NCI-H1436 (cell line): ENCODE data around the gene POU3F3.

Experiments
- DNase-seq: peaks from one replicate; lab custom pipeline; 2025; lab: John Stamatoyannopoulos, UW

Gene POU3F3

DNA sequence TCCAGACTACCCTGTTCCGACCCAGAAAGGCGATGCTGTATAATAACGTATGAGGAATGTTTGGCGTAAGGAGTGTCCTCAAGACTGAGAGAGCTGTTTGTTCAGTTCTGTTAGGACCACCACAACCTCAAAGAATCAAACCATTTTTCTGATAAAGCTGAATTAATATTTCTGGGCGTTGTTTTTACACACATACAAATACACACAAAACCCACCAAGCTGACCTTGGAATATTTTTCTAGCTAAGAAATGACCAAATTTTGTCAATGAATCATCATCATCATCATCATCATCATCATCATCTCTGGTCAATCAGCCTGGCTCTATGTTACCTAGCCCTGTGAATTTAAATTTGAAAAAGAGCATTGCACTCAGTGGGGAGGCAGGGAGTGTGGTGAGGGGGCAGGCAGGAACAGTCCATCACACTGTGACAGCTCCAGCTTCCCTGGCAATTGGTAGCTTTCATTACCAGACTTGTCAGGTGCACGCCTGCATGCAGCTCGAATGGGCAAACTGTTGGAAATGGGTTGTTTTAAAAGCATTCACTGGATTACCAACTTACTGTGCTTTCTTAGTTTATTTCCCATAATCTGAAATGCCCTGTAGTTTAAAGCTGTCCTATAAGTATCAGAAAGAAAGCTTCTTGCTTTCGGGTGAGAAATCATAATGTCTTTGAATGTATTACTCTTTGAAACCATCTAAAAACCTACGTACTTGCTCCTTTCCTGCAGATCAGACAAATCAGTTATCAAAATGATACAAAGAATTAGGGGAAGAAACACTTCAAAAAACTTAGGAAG is 6.9 kb upstream of the POU3F3 start:
- no peak for DNase-seq

DNA sequence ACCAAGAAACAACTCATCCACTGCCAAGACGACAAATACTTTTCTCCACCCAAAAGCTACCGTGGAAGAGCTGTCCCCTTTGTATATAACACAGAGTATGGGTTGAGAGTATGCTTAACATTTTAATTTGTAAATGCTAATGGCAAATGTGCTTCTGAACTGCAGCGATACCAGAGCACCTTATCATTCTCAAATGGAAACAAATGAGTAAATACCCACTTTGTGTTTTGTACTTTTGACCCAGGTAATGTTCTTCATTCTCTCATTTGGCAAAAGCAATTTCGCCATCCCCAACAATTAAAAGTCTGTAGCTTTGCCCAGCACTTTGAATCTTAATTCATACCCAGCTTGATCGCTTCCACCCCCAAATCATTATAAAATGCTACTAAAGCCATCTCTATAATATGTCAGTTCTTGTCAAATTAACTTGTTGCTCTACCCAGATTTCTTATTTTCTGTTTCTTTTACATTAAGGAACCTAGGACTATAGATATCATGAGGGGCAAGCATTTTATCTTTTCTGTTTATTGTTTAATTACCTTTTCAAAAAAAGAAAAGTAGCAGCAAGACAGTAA is 6.2 kb upstream of the POU3F3 start:
- DNase-seq, result no peak

DNA sequence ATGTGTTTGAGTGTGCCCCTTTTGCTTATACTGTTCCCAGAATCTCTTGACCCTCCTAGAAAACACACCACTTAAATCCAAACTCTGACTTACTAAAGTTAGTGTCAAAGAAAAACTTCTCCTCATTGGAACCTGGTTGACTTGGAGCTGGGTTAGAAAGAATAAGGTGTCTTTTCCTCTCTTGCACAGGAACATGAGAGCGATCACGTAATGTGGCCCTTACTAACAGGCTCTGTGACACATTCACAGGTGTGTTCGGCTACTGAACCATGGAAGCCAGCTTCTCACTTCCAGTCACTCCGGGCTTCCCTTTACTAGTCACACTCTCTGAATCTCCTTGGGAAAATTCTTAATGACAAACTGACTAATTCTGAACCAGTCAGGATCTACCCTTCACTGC is 5.4 kb upstream of the POU3F3 start:
- DNase-seq, result no peak

DNA sequence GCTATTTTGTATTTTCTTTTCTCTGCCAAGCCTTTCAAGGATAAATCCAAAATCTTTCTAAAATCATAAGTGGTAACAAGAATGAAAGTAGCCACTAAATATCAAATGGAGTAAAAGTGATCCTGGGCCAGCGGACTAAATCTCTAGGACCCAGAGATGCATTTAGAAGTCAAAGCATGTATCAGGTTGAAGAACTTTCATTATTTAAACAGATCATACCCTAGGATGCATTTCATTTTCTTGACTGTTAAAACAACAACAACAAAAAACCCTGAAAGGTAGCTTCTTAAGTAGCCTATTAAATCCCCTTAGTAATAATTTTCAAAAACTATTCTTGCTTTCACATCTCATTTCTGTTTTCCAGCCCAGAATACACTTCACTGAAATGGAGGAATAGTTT is 4.8 kb upstream of the POU3F3 start:
- DNase-seq, result no peak

DNA sequence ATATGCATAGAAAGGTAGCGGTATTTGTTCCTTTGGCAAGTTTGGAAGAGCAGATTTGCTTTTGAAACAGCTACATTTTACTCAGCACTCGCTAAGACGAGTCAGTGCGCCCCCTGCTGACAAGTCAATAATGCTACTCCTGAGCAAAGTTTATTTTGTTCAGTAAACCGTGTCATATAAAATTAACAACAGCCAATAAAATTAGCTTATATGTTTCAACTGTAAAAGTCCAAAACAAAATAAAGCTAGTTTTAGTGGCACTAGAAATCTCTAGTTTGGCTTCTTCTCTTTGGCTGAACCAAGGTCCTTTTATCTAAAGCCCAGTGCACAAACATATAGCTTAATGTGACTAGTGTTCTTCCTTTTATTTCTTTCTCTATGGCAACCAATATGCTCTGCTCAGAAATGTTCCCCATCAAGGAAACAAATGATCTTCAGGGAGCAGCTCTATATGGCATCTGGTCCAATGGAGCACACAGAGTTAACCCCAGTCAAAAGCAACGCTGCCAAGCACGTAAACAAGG is 4.2 kb upstream of the POU3F3 start:
- peak; percentile 53 for DNase-seq

DNA sequence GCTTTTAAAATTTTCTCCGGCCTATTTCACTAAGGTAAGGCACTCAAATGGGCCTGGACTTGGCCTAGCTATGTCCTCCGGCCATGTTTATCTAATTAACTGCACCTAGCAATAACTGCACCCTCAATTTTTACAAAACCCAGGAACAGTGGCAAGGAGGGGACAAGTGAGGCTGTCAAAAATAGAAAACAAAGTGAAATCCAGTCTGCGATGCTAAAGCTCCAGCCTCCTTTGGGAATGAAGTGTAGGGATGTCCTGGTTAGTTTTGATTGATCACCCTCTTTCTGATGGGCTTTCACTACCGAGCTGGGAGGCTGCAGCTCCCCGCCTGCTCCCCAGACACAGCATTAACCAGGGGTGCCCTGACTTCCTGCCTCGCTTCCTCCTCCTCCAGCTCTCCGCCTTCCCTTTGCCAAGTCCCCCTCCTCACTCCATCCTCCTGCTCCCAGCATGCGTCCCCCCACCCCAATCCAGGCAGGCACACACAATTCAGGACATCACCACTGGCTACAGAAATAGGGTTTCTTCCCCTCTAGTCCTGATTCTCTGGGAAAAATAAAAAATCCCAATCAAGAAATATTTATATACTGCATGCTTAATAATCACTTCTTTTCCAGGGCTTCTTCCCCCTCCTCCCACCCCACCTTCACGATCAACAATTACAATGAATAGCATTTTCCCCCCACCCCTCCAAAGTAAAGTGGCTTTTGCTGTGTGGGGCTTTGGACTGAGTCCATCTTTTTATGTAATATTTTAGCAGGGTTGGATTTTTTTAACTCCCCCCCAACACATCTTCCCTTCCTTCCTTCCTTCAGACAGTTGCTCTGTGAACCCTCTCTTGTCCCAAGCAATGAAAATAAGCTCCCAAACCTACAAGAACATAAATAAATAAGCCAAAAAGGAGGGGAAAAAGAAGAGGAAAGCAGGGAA is 3.3 kb upstream of the POU3F3 start:
- DNase-seq, result no peak

DNA sequence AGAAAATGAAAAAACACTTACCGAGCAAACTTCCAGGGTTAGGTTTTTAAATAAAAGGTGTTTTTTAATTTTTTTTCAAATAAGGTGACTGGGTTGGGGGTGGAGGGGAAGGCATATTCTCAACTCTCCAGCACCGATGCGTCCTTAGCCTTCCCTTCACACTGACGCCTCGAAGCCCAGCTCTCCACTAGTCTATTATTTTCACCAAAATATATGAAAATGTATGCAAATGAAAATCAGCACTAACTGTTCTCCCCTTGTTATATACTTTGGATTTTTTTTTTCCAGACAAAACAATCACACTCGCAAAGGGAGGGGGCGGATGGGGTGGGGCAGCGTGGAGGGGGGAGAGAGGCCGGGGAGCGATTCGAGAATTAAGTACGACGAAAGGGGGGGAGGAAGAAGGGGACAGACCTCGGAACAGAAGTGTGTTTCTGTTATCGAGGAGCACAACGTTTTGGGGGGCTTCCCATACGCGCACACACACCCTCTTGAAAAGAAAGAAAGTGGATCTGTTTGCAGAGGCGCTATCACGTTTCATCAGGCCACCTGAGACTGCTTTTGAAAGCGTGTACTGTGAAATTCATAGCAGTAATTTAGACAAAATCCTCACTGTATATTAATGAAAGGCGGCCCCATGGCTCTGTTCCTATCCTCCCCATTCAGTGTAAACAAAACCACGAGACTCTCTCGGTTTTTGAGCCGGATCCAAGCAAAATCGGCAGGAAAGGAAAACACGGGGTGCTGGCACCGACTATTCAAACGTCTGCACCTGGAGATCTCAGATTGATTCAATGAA is 2.4 kb upstream of the POU3F3 start:
- no peak for DNase-seq

DNA sequence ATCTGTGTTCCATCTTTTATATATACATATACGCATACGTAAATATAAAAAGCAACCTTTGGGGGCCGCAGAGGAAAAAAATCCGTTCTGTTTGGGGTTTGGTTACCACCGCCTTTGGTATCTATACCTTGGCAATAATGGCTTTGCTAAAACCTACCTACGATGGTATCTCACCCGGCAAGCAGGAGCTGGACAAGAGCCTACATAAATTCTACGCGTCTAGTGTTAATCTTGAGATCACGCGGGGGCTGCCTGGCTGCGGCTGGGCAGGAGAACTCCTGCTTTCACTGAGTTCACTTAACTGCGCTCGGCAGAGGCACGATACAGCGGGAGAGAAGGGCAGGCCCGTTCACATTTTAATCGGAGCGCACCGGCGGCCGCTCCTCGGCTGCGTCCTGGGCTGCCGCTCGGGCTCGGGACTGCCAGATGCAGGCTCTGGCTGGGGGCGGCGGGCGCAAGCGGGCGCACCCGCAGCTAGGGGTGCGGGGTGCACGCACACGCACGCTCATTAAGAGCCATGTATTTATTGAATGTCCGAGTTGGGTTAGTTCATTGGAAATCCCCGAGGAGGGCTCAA is 1.7 kb upstream of the POU3F3 start:
- DNase-seq, result no peak

DNA sequence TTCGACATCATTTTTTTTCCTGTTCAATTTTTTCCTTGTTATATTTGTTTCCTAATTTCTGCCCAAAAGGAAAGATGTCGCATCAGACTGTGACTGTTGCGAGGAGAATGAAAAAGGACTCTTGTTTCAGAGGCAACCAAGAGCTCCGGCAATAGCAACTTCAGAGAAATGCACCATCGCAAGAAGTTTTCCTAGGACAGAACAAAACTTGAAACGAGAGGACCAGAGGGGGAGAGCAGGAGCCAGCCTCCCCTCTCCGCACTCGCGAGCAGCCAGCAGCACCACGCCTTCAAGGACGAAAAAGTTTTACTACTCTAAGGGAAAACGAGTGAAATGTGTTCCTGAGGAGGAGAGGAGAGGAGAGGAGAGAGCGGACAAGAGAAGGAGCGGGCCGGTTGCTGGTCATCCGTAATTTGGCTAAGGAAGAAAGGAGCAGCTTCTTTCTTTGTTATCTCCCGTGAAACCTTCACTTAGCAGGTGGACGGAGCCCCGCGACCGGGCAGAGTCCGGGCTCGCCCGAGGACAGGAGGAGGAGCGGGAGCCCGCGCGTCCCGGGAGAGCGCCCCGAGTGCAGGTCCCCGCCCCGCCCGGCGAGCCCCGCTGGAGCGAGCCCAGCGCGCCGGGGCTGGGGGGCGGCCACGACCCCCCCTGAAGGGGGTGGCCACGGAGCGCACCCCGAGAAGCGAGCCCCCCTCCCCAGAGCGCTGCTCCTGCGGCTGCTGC is 744 bp downstream of the POU3F3 start:
- DNase-seq, result no peak

DNA sequence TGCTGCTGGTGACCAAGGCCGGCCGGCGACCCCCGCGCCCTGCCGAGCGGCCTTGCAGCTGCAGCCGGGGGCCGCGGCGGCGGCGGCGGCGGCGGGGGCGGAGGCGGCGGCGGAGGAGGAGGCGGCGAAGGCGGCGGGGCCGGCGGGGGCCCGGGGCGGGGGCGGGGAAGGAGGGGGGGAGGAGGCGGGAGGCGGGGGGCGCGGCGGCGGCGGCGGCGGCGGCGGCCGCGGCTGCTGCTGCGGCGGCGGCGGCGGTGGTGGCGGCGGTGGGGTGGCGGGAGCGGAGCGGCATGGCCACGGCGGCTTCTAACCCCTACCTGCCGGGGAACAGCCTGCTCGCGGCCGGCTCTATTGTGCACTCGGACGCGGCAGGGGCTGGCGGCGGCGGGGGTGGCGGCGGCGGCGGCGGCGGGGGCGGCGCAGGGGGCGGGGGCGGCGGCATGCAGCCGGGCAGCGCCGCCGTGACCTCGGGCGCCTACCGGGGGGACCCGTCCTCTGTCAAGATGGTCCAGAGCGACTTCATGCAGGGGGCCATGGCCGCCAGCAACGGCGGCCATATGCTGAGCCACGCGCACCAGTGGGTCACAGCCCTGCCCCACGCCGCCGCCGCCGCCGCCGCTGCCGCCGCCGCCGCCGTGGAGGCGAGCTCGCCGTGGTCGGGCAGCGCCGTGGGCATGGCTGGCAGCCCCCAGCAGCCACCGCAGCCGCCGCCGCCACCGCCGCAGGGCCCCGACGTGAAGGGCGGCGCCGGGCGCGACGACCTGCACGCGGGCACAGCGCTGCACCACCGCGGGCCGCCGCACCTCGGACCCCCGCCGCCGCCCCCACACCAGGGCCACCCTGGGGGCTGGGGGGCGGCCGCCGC is 1.5 kb downstream of the POU3F3 start:
- no peak for DNase-seq

DNA sequence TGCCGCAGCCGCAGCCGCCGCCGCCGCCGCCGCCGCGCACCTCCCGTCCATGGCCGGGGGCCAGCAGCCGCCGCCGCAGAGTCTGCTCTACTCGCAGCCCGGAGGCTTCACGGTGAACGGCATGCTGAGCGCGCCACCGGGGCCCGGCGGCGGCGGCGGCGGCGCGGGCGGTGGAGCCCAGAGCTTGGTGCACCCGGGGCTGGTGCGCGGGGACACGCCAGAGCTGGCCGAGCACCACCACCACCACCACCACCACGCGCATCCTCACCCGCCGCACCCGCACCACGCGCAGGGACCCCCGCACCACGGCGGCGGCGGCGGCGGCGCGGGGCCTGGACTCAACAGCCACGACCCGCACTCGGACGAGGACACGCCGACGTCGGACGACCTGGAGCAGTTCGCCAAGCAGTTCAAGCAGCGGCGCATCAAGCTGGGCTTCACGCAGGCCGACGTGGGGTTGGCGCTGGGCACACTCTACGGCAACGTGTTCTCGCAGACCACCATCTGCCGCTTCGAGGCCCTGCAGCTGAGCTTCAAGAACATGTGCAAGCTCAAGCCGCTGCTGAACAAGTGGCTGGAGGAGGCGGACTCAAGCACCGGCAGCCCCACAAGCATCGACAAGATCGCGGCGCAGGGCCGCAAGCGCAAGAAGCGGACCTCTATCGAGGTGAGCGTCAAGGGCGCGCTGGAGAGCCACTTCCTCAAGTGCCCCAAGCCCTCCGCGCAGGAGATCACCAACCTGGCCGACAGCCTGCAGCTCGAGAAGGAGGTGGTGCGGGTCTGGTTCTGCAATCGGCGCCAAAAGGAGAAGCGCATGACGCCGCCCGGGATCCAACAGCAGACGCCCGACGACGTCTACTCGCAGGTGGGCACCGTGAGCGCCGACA is 2.4 kb downstream of the POU3F3 start:
- DNase-seq, result no peak

DNA sequence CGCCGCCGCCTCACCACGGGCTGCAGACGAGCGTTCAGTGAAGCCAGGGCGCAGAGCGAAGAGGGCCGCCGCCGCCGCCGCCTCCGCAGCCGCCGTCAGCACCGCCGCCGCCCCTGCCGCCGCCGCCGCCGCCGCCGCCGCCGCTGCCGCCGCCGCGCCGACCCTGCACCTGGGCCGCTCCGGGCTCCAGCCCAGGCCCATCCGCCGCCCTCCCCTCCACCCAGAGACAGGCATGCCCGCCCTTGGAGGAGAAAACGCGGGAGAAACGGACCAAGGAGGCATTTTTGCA is 3.0 kb downstream of the POU3F3 start:
- no peak for DNase-seq

DNA sequence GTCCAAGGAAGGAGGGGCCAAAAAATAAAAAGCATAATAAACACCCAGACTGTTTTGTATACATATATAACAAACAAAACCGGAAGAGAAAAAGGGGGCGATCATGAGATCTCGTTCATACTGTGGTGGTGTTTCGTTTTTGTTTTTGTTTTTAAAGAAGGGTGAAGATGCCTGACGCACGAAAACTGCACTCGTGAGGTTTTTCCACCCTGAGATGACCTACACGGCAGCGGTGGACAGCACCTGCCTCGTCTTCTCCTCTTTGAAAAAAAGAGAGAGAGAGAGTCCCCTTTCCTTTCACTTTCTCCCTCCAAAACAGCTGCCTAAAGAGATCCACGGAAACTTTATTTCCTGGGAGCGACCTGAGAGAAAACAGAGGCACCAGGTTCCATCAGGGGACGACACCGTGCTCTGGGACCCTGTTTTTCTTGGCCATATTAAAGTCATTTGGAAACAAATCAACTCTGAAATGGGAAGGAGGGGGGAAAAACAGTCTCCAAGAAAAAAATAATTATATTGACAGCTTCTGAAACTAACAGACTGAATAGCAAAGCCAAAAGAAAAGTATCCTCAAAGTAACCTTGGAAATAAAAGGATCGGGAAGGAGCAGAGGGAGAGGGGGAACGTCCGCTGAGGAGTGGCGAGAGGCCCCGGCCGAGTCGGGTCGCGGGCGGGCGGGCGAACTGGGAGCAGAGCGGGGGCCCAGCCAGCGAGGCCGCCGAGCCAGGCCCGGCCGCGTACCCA is 3.5 kb downstream of the POU3F3 start:
- DNase-seq, result no peak

DNA sequence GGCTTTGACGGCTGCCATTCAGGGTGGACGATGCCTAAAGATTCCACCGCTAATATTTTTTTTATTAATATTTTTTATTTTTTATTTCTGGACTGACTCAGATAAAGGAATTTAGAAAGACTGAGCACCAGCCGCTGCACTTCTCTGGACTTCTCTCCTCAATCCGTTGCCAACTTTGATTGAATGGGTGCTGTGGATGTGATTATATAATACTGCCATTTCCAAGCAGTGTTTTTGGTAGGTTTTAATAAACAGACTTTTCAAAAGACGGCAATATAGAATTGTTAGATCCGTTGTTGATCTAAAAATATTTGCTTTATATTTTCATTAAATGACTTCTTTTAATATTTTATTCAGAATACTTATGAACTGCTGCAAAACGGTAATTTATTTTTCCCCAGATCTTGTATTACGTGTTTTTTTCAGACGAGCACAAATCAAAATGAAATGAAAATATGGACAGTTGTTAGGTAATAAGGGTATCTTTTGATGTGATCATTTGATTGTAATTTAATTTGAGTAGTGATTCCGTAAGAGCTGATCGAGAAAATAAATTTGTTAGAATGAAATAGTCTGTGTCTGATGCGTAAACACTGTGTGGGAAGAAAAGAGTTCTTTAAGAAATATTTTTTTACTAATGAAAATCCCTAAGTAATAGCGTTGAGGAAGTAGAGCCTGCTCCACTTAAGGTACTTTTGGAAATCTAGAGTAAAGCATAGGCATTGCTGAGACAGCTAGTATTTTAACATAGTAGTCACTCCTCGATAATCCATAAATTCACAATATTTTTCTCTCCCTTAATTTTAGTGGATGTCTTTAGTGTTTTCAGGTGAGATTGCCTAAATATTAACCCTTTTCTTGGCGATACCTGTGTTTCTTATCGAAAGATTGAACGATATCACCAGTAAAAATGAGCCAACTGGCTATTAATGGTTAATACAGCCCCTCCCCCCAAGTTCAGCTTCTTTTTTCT is 4.4 kb downstream of the POU3F3 start:
- no peak for DNase-seq

DNA sequence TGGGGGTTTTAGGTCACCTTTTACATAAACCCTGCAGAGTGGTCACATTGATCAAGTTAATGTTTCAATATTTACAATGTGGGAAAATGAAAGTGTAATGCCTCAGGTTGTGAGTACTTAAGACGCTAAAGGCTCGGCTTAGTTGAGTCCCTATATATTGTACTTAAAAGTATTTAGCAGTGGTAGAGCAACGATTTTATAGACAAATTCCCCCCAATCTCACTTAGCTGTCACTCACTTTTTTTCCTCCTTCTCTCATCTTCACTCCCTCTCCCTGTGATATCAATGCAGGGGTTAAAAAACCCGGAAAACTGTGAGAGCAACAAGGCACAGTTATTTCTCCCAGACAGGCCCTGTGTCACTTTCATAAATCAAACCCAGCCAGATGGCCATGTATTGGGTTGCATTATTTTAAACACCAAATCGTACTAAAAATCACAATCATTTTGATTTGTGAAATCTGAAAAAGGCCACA is 5.4 kb downstream of the POU3F3 start:
- DNase-seq, result no peak

DNA sequence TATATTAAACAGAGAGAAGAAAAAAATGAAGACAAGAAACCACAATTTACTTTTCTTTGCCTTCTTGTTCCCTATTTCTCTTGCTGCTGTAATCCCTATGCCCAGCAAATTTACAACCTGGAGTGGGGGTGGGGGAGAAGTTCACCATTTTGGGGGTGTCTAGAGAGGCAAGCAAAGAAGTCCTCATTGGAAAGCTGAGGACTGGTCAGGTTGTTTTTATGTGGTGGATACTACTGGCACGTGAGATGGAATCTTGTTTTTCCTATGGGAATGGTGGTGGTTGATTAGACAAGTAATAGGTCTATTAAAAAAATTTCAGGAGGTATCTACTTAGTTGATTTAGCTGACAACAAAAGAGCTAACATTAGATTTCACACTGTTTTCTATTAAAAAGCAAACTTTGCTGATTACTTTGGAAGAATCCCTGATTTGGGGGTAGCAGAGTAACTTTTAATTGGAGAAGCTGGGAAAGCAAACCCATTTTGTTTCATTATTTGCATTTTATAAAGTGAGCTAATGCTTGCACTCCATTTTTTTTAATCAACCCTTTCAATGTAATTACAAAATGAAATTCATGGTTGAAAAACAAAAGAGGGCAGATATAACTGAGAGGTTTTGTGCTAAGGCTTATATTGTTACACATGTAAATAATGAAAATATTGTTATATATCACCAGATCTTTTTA is 6.0 kb downstream of the POU3F3 start:
- DNase-seq, result no peak
